GM19351 (cell line): Measurements from ENCODE around the gene HDX.
"Not testable (repeated sequence)": the region's sequence is repeated elsewhere in the genome, so short reads cannot be mapped to it uniquely, and the experiment has no call there.

Experiments
- ATAC-seq: cut with Tn5 transposase; IDR thresholded peaks from one replicate; pipeline ENCODE4 v1.9.1; 2021; ENCODE audit warnings: mild to moderate bottlenecking, moderate library complexity; ENCODE audit not compliant: unreplicated experiment

Gene HDX, protein sequence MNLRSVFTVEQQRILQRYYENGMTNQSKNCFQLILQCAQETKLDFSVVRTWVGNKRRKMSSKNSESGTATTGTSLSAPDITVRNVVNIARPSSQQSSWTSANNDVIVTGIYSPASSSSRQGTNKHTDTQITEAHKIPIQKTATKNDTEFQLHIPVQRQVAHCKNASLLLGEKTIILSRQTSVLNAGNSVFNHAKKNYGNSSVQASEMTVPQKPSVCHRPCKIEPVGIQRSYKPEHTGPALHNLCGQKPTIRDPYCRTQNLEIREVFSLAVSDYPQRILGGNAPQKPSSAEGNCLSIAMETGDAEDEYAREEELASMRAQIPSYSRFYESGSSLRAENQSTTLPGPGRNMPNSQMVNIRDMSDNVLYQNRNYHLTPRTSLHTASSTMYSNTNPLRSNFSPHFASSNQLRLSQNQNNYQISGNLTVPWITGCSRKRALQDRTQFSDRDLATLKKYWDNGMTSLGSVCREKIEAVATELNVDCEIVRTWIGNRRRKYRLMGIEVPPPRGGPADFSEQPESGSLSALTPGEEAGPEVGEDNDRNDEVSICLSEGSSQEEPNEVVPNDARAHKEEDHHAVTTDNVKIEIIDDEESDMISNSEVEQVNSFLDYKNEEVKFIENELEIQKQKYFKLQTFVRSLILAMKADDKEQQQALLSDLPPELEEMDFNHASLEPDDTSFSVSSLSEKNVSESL

DNA sequence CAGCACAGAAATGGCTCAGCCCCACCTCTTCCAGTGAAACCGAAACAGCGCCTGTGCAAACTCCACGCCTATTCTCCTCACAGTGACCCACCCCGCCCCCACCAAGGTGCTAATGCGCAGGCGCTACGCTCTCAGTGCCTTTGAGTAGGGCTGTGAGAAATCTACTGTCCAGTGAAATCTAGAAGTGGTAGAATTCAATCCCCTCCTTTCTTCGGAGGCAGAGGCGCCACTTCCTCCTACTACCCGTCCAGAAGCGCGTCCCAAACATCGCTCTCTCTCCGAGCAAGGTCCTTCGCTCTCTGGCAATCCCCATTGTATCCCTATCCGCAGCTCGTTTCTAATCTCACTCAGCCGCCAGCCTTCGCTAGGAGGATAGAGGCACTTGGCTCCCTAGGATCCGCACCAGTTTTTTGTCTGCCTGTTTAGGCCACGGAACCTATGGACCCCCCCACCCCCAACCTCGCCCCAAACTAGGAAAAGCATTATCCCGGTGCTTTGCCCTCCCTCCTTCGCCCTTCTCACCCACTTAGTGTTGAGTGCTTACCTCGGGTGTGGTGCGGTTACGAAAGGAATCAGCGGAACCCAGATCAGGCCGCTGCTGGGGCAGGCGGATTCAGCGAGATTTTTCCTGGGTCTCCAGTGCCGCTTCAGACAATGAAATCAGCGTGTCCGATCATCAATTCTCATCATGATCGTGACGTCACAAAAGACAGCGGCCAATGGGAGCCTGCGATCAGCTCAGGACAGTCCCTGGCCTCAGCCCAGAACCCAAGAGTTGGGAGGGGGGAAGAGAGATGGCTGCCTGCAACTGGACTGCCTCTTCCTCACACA, at the start of gene HDX:
HDX (minus strand) TSS at position 656 of the 831 bp plus-strand sequence. CDS start 27,056 bp downstream, outside the sequence.
- peak; percentile 91 for ATAC-seq

DNA sequence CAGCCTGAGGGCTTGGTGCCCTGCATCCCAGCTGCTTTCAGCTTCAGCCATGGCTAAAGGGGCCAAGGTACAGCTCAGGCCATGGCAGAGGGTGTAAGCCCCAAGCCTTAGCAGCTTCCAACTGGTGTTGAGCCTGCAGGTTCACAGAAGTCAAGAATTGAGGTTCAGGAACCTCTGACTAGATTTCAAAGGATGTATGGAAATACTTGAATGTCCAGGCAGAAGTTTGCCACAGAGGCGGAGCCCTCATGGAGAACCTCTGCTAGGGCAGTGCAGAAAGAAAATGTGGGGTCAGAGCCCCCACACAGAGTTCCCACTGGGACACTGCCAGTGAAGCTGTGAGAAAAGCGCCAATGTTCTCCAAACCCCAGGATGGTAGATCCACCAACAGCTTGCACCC, 39.1 kb upstream of the HDX start:
- ATAC-seq, result not testable (repeated sequence)

DNA sequence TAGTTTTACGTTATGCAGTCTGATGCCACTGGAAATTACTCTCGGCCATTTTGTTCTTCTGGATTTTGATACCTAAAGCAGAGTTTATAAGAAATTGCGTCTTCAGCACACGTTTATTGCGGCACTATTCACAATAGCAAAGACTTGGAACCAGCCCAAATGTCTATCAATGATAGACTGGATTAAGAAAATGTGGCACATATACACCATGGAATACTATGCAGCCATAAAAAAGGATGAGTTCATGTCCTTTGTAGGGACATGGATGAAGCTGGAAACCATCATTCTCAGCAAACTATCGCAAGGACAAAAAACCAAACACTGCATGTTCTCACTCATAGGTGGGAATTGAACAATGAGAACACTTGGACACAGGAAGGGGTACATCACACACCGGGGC, 35.4 kb upstream of the HDX start:
- not testable (repeated sequence) for ATAC-seq

GRCh38 chrX:84488426-84488825, 13.8 kb downstream of the HDX start:
- ATAC-seq, result no peak

GRCh38 chrX:84487365-84488353, 14.6 kb downstream of the HDX start:
- peak; percentile 100 for ATAC-seq

- no peak for ATAC-seq
Measured at GRCh38 chrX:84479086-84479485, 23.2 kb downstream of the HDX start.

DNA sequence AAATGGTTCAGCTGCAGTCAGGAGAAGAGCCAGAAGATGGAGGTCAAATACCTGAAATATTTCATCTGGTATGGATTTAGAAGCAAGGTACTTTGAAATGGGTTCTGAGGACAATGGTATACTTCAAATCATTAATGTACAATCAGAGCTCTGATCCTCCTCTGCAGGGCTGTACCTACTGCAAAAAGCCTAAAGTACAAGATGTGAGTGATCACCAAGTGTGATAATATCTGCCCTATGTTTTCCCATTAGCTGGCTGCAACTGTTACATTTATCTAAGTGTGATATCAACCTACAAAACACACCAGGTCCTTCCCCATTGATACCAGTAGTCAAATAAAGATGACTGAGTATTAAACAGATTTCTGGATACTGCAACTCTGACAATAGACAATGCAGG, 25.1 kb downstream of the HDX start:
- no peak for ATAC-seq

- ATAC-seq, result no peak
Measured at GRCh38 chrX:84475596-84475995, 26.7 kb downstream of the HDX start.

DNA sequence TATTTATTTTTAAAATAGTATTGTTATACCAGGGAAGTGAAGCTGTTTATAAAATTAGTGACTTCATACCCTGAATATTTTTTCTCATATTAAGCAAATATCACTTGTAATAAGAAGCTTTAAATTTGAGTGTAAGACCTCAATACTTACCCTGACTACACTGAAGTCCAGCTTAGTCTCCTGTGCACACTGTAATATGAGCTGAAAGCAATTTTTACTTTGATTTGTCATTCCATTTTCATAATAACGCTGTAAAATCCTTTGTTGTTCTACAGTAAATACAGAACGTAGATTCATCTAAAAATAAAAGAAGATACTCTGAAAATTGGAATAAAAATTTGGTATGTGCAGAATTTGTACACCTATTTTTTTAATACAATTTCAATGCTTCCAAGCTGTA, 27.2 kb downstream of the HDX start:
- ATAC-seq, result no peak

GRCh38 chrX:84469226-84469625, 33.0 kb downstream of the HDX start:
- ATAC-seq, result no peak

DNA sequence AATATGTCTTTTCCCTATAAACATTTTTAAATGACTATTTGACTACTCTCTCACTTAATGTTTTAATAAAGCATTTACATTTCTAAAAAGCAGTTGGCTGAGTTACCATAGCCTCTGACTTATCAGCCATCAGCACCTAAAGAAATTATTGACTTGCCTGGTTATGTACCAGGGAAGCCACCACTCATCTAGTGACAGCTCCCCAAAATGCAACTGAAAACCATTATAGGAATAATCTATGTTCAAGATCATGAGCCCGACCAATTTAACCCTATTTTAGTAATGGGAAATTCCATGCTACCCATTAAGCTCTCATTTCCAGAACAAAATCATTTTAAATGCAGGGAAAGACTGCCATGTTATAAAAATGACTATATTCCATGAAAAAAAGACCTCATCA, 34.4 kb downstream of the HDX start:
- no peak for ATAC-seq

- no peak for ATAC-seq
Measured at GRCh38 chrX:84453351-84454246, 48.7 kb downstream of the HDX start.

GRCh38 chrX:84441143-84441542, 61.1 kb downstream of the HDX start:
- no peak for ATAC-seq

GRCh38 chrX:84415140-84415539, 87.1 kb downstream of the HDX start:
- no peak for ATAC-seq

- peak; percentile 86 for ATAC-seq
Measured at GRCh38 chrX:84363663-84364062, 138.6 kb downstream of the HDX start.

GRCh38 chrX:84363051-84363450, 139.2 kb downstream of the HDX start:
- no peak for ATAC-seq

- no peak for ATAC-seq
Measured at GRCh38 chrX:84362184-84362838, 139.9 kb downstream of the HDX start.

GRCh38 chrX:84358271-84358670, 144.0 kb downstream of the HDX start:
- ATAC-seq, result no peak

GRCh38 chrX:84357296-84357695, 145.0 kb downstream of the HDX start:
- ATAC-seq, result no peak
